Measurements from ENCODE around the gene KCNIP4.

KCNIP4 gene

DNA sequence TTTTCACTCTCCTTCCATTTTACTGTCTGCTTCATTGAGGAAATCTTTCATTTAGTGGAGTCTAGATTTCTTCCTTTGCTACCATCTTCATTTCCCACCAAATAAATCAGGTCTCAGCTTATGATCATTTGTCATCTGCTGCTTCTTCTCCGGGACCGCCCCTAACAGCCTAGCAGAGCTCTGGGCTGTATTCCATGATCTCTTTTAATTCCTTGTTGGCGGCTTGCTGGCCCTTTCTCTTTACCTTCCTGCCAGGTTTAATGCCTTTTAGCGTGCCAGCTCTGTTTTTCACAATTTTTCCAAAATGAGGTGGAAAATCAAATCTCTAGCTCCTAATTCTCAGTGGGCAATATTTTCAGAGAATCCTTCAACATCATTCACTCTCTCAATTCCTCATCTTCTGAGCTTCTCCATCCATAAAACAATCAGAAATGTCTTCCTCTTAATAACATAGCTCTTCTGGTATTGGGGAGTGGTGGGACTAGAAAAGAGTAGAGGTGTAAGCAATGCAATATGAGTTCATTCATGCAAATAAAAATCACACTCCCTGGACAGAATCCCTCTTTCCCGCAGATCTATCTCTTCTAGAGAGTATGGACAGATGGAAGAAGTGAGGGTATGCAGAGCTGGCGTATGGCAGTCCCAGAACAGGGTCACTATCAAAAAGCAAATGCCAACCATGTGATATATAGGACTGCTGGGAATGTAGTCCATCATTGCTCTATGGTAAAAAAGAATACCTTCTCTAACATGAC lies 491.3 kb downstream of the KCNIP4 start:
- Histone ChIP-seq H3K27me3 (no peaks in the 10 kb centered on the region), H3K4me1 (ENCODE audit: control insufficient read depth in 1 of 2, insufficient read depth in 1 of 2, low read depth in 1 of 2, low read length in 1 of 2) (no peaks in the 10 kb centered on the region), H3K27ac (no peak overlapping the region), H3K36me3 (no peaks in the 10 kb centered on the region), H3K4me3 (ENCODE audit: low read depth in 1 of 2, low read length in 1 of 2) (no peak overlapping the region), H3K9me3 (no peaks in the 10 kb centered on the region)
- TF ChIP-seq, protein P1, sequence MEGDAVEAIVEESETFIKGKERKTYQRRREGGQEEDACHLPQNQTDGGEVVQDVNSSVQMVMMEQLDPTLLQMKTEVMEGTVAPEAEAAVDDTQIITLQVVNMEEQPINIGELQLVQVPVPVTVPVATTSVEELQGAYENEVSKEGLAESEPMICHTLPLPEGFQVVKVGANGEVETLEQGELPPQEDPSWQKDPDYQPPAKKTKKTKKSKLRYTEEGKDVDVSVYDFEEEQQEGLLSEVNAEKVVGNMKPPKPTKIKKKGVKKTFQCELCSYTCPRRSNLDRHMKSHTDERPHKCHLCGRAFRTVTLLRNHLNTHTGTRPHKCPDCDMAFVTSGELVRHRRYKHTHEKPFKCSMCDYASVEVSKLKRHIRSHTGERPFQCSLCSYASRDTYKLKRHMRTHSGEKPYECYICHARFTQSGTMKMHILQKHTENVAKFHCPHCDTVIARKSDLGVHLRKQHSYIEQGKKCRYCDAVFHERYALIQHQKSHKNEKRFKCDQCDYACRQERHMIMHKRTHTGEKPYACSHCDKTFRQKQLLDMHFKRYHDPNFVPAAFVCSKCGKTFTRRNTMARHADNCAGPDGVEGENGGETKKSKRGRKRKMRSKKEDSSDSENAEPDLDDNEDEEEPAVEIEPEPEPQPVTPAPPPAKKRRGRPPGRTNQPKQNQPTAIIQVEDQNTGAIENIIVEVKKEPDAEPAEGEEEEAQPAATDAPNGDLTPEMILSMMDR (IDR thresholded peaks at IDR 0.05): no peak

DNA sequence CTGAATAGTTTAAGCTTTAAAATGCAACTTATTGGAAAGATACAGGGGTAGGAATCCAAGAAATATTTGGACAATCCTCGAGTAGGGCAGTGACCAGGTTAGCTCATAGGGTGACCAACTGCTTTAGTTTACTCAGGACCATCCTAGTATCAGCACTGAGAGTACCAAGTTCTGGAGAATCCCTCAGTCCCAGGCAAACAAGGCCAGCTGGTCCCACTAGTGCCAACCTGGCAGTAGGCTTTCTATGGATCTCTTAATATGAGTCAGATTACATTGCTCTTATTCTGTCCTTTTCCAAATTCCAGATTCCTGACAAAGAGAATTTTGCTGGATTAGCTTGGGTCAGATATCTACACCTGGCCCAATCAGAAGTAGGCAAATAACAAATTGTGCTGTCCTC lies 493.7 kb downstream of the KCNIP4 start:
- no peaks in the 10 kb centered on the region for H3K9me3 ChIP-seq
- TF ChIP-seq, protein P1 (IDR thresholded peaks at IDR 0.05): no peak
- no peak overlapping the region for H3K4me3 ChIP-seq (ENCODE audit: low read depth in 1 of 2, low read length in 1 of 2)
- no peaks in the 10 kb centered on the region for H3K36me3 ChIP-seq
- no peaks in the 10 kb centered on the region for H3K4me1 ChIP-seq (ENCODE audit: control insufficient read depth in 1 of 2, insufficient read depth in 1 of 2, low read depth in 1 of 2, low read length in 1 of 2)
- H3K27me3 ChIP-seq: no peaks in the 10 kb centered on the region
- no peak overlapping the region for H3K27ac ChIP-seq

DNA sequence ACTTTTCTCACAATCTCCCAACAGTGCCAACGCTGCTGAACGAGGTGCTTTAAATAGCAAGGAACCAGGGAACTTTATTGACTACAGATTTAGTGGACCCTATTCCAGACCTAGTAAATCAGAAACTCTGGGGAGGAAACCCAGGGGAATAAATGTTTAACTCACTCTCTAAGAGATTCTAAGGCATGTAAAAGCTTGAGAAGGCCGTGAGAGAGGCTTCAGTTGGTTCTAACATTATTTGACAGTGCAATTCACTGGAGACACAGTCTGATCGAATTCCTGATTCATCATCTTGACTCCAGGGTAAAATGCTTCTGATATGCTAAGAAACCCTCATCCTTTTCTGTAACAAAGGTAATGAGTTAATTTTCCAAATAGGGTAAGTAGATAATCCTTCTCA lies 494.4 kb downstream of the KCNIP4 start:
- TF ChIP-seq, protein P1 (IDR thresholded peaks at IDR 0.05): no peak
- Histone ChIP-seq H3K27ac (no peak overlapping the region), H3K4me1 (ENCODE audit: control insufficient read depth in 1 of 2, insufficient read depth in 1 of 2, low read depth in 1 of 2, low read length in 1 of 2) (no peaks in the 10 kb centered on the region), H3K27me3 (no peaks in the 10 kb centered on the region), H3K36me3 (no peaks in the 10 kb centered on the region), H3K9me3 (no peaks in the 10 kb centered on the region), H3K4me3 (ENCODE audit: low read depth in 1 of 2, low read length in 1 of 2) (no peak overlapping the region)

DNA sequence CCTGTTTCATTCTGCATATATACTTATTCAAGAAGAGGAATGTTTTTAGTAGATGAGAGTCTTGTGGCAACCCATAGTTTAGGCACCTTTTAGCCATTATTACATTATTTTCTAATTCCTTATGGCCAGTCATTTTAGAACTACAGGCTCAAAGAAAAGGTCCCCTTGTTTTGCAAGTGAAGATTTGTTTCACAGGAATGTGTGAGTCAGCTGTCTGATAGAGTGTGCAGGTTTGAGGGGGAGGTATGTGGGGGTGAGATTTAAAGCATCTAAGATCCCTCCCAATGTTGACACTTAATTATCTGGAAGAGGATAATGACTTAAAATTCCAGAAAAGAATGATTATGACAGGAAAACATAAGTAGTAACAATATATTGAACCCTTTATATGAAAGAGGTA lies 495.6 kb downstream of the KCNIP4 start:
- Histone ChIP-seq H3K36me3 (no peaks in the 10 kb centered on the region), H3K9me3 (no peaks in the 10 kb centered on the region), H3K27me3 (no peaks in the 10 kb centered on the region), H3K27ac (no peak overlapping the region), H3K4me3 (ENCODE audit: low read depth in 1 of 2, low read length in 1 of 2) (no peak overlapping the region), H3K4me1 (ENCODE audit: control insufficient read depth in 1 of 2, insufficient read depth in 1 of 2, low read depth in 1 of 2, low read length in 1 of 2) (no peaks in the 10 kb centered on the region)
- TF ChIP-seq, protein P1 (IDR thresholded peaks at IDR 0.05): no peak

DNA sequence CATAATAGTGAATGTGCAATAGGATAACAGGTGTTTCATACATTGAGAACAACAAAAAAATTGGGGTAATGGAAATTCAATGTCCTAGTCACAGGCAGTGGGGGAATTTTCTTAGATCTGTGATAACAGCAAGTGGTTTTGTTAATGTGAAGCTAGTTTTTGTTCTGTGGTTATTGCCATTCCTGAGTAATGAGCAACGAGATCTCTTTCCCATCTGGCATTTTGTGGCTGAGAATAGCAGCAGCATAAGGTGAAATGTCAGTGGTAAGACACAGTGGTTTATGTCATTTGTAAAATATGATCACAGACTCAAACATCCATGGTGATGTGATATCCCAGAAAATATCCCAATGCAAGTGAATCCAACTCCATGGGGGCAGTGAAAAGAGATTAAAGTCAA lies 497.5 kb downstream of the KCNIP4 start:
- H3K36me3 ChIP-seq: no peaks in the 10 kb centered on the region
- no peaks in the 10 kb centered on the region for H3K27me3 ChIP-seq
- no peak overlapping the region for H3K27ac ChIP-seq
- H3K9me3 ChIP-seq: no peaks in the 10 kb centered on the region
- H3K4me1 ChIP-seq (ENCODE audit: control insufficient read depth in 1 of 2, insufficient read depth in 1 of 2, low read depth in 1 of 2, low read length in 1 of 2): no peaks in the 10 kb centered on the region
- no peak overlapping the region for H3K4me3 ChIP-seq (ENCODE audit: low read depth in 1 of 2, low read length in 1 of 2)
- TF ChIP-seq, protein P1 (IDR thresholded peaks at IDR 0.05): no peak

Data from neutrophil (primary cell).